ENCODE measurements around the gene GABRB2.

- TF ChIP-seq CTCF (IDR thresholded peaks at IDR 0.05; ENCODE audit: insufficient read depth, low read length, poor library complexity, severe bottlenecking), result no peak
- no peak for TF ChIP-seq EZH2phosphoT487 (conservative IDR thresholded peaks at IDR 0.05; ENCODE audit: low read length)
These were observed 259.1 kb downstream of the GABRB2 start for GRCh38 chr5:161287436-161287835.

All from SU-DHL-6 (cell line).